HepG2 (cell line): ENCODE data around the gene PNLIPRP3. TPM values are rescaled to one million over a fixed set of nuclear protein-coding genes. Genes with fewer than 3 reads are reported as not detected.

ENCODE experiments used
- ATAC-seq: fragments of 200-7000 bp; cut with Tn5 transposase; 3 replicates; pipeline ENCODE4 v1.9.1; 2020; ENCODE audit warnings: mild to moderate bottlenecking, moderate library complexity
- BruUV-seq: library from RNA; stranded (reverse); fragments of 400-500 nt; replicated peaks from 2 replicates; lab custom pipeline; 2021; lab: Mats Ljungman, UMichigan
- CTCF ChIA-PET: fragments of 300-600 bp; formaldehyde crosslinking; extraction: SDS; loops from one replicate; lab custom pipeline; 2021; ENCODE audit warnings: low total read pairs, inconsistent platforms, low intra/inter-chr PET ratio; lab: Yijun Ruan, JAX
- POLR2A ChIA-PET: fragments of 350-600 bp; sonication (Branson Sonifier 250); formaldehyde crosslinking; loops from one replicate; lab custom pipeline; 2020; ENCODE audit warnings: antibody characterized with exemption, inconsistent platforms; lab: Yijun Ruan, JAX
- DNase-seq: peaks from one replicate; pipeline ENCODE4 v3.0.0-alpha.2; 2015; ENCODE audit warnings: low spot score
- FAIRE-seq: peaks from 3 replicates; lab custom pipeline; 2011; peaks lifted over from hg19 to GRCh38; lab: Jason Lieb, UNC
- H2AFZ ChIP-seq: one replicate; pipeline ENCODE4 v1.6.1; 2011; ENCODE audit warnings: low read length, inconsistent platforms
- H3K27ac ChIP-seq: fragments of 300-600 bp; 3 replicates; pipeline ENCODE4 v1.8.0; 2011; ENCODE audit warnings: mixed run types, mild to moderate bottlenecking, mixed read lengths, low read length, inconsistent platforms; ENCODE audit not compliant: insufficient read depth; ENCODE audit errors: extremely low read length
- H3K27me3 ChIP-seq, 2 experiments: fragments of 200-600 bp in 1 of 2; 2 replicates in 1 of 2; 3 replicates in 1 of 2; pipeline versions ENCODE4 v1.6.0 to v1.8.0; 2011; ENCODE audit warnings: low read length in 2 of 2, mild to moderate bottlenecking in 2 of 2, moderate library complexity in 2 of 2, inconsistent platforms in 1 of 2; ENCODE audit not compliant: insufficient read depth in 2 of 2, control insufficient read depth in 1 of 2
- H3K36me3 ChIP-seq, 2 experiments: fragments of 200-600 bp in 1 of 2; replicated peaks in 1 of 2; 2 replicates in 1 of 2; 3 replicates in 1 of 2; pipeline versions ENCODE4 v1.5.1 to v1.8.0; 2011; ENCODE audit warnings: low read length in 2 of 2, inconsistent platforms in 1 of 2; ENCODE audit not compliant: insufficient read depth in 2 of 2, control insufficient read depth in 1 of 2
- H3K4me1 ChIP-seq: 2 replicates; pipeline ENCODE4 v1.5.1; 2012; ENCODE audit warnings: low read length, inconsistent platforms; ENCODE audit not compliant: insufficient read depth
- H3K4me2 ChIP-seq: 2 replicates; pipeline ENCODE4 v1.6.0; 2011; ENCODE audit warnings: low read depth, low read length, inconsistent platforms
- H3K4me3 ChIP-seq, 3 experiments: fragments of 200-600 bp in 1 of 3; sonication (generic), shearing (Covaris generic) in 1 of 3; replicated peaks in 1 of 3; 2 replicates each; pipeline ENCODE4 v1.5.1; 2011 to 2016; ENCODE audit warnings: low read length in 3 of 3, inconsistent platforms in 2 of 3, low read depth in 2 of 3, mild to moderate bottlenecking in 2 of 3, control low read depth in 1 of 3, mixed read lengths in 1 of 3; ENCODE audit not compliant: insufficient read depth in 1 of 3
- H3K79me2 ChIP-seq: one replicate; pipeline ENCODE4 v1.6.1; 2011; ENCODE audit warnings: low read length, inconsistent platforms; ENCODE audit not compliant: insufficient read depth
- H3K9ac ChIP-seq: 2 replicates; pipeline ENCODE4 v1.6.0; 2011; ENCODE audit warnings: mild to moderate bottlenecking, low read depth, low read length, inconsistent platforms; ENCODE audit not compliant: insufficient read depth
- H3K9me3 ChIP-seq: 2 replicates; pipeline ENCODE4 v1.5.1; 2012; ENCODE audit warnings: mild to moderate bottlenecking, low read length
- H4K20me1 ChIP-seq: 2 replicates; pipeline ENCODE4 v1.6.0; 2011; ENCODE audit warnings: inconsistent platforms, mild to moderate bottlenecking, low read length, moderate library complexity; ENCODE audit not compliant: insufficient read depth
- BHLHE40 ChIP-seq: IDR thresholded peaks from 2 replicates; pipeline ENCODE4 v1.6.1; 2011; ENCODE audit warnings: low read length, improper control_type of control experiment
- CREB3 ChIP-seq: sonication (generic); formaldehyde crosslinking; IDR thresholded peaks from 2 replicates; pipeline ENCODE4 v1.5.0; 2020; ENCODE audit warnings: missing genetic modification reagents
- GTF3A ChIP-seq: sonication (generic); formaldehyde crosslinking; conservative IDR thresholded peaks from 2 replicates; pipeline ENCODE4 v1.4.0; 2020; ENCODE audit warnings: mild to moderate bottlenecking, missing genetic modification reagents
- HOXA7 ChIP-seq: sonication (generic); formaldehyde crosslinking; IDR thresholded peaks from 2 replicates; pipeline ENCODE4 v1.8.1; 2022; ENCODE audit warnings: mild to moderate bottlenecking, missing genetic modification reagents, moderate library complexity
- KAT8 ChIP-seq: IDR thresholded peaks from 2 replicates; pipeline ENCODE4 v1.6.1; 2016; ENCODE audit warnings: missing genetic modification reagents, missing compliant biosample characterization
- LBX2 ChIP-seq: sonication (generic); formaldehyde crosslinking; IDR thresholded peaks from 2 replicates; pipeline ENCODE4 v1.5.0; 2020; ENCODE audit warnings: missing genetic modification reagents, mild to moderate bottlenecking, borderline replicate concordance
- LCORL ChIP-seq, 2 experiments: fragments of 450-650 bp in 1 of 2; sonication (generic) in 1 of 2; formaldehyde crosslinking in 1 of 2; IDR thresholded peaks; 2 replicates each; pipeline versions ENCODE4 v1.5.0 to v1.6.1; 2017 to 2020; ENCODE audit warnings: antibody characterized with exemption in 1 of 2, missing genetic modification reagents in 1 of 2
- NR2F6 ChIP-seq, 2 experiments: IDR thresholded peaks; 2 replicates each; pipeline ENCODE4 v1.6.1; 2016; ENCODE audit warnings: antibody characterized with exemption in 1 of 2, mild to moderate bottlenecking in 1 of 2
- SMC3 ChIP-seq: IDR thresholded peaks from 2 replicates; pipeline ENCODE4 v1.6.1; 2011; ENCODE audit warnings: low read length, improper control_type of control experiment
- SP140L ChIP-seq: sonication (generic); formaldehyde crosslinking; IDR thresholded peaks from 2 replicates; pipeline ENCODE4 v1.4.0; 2020; ENCODE audit warnings: missing genetic modification reagents, borderline replicate concordance
- TAF1 ChIP-seq: sonication (generic); formaldehyde crosslinking; IDR thresholded peaks from 2 replicates; pipeline ENCODE4 v1.4.0; 2020; ENCODE audit warnings: missing genetic modification reagents
- ZNF704 ChIP-seq: sonication (generic); formaldehyde crosslinking; IDR thresholded peaks from 2 replicates; pipeline ENCODE4 v1.8.1; 2023; ENCODE audit warnings: mild to moderate bottlenecking, inconsistent platforms, moderate library complexity, missing genetic modification reagents, borderline replicate concordance
- ZNF720 ChIP-seq: sonication (generic); formaldehyde crosslinking; IDR thresholded peaks from 2 replicates; pipeline ENCODE4 v1.4.0; 2020; ENCODE audit warnings: missing genetic modification reagents
- ZNF790 ChIP-seq: sonication (generic); formaldehyde crosslinking; IDR thresholded peaks from 2 replicates; pipeline ENCODE4 v1.8.0; 2022; ENCODE audit warnings: missing genetic modification reagents, mild to moderate bottlenecking, borderline replicate concordance
- ZNF850 ChIP-seq: sonication (generic); formaldehyde crosslinking; conservative IDR thresholded peaks from 2 replicates; pipeline ENCODE4 v1.9.0; 2021; ENCODE audit warnings: mild to moderate bottlenecking, missing genetic modification reagents
- WGBS: methylation state at CpG from one replicate; pipeline ENCODE4 v1.1.6; 2017; ENCODE audit warnings: low lambda C conversion rate; 5-methylcytosine and 5-hydroxymethylcytosine counted together
- in situ Hi-C: cut with HindIII; loops from 2 replicates; pipeline ENCODE4 v1.10.0; 2017; ENCODE audit warnings: low pct_unique_long_range_greater_than_20kb; ENCODE audit not compliant: extremely low pct_ligation_motif_present
- intact Hi-C: fragments of 100-400 bp; cut with micrococcal nuclease; formaldehyde crosslinking; loops from one replicate; pipeline ENCODE4 v1.10.0; 2022; ENCODE audit not compliant: unreplicated experiment
- polyA plus RNA-seq, 8 experiments: library from polyadenylated mRNA; depleted of rRNA in 3 of 8; stranded (reverse) in 7 of 8; unstranded in 1 of 8; fragments of >200 nt; fragmentation: Illumina TruSeq in 4 of 8; extraction: Trizol in 4 of 8; gene quantifications; 2 replicates each; pipeline versions ENCODE4 v1.2.1 to v1.2.3, GENCODE V29; 2011 to 2016; ENCODE audit warnings: low read depth in 4 of 8, missing spikeins in 1 of 8, mixed read lengths in 1 of 8; ENCODE audit not compliant: insufficient read depth in 1 of 8
- total RNA-seq, 5 experiments: library from RNA; depleted of rRNA; stranded (reverse); fragments of >200 nt; fragmentation: Illumina TruSeq; extraction: Trizol; gene quantifications; 2 replicates each; pipeline ENCODE4 v1.2.3, GENCODE V29; 2016; ENCODE audit warnings: low read depth in 1 of 5

PNLIPRP3 gene
- total and polyA plus RNA-seq, 2 of the 13 experiments (the other 11 are each of a cell fraction or from before 2014, with no cell fraction given) = not detected

- Histone ChIP-seq H3K4me1 (no peaks in the 10 kb centered on the region), H4K20me1 (no peaks in the 10 kb centered on the region), H3K4me3 (no peak overlapping the region), H2AFZ (no peak overlapping the region), H3K27me3 (no peaks in the 10 kb centered on the region), H3K36me3 (no peaks in the 10 kb centered on the region), H3K9ac (no peak overlapping the region), H3K27ac (no peak overlapping the region), H3K9me3 (no peaks in the 10 kb centered on the region), H3K79me2 (no peaks in the 10 kb centered on the region), H3K4me2 (no peak overlapping the region)
- in situ Hi-C loops (no loop called here), intact Hi-C loops (no loop called here)
- ChIA-PET POLR2A (no interaction called here), CTCF (no interaction called here)
- FAIRE-seq (no peak), DNase-seq (no peak), ATAC-seq (no peak)
- WGBS = 38% methylated on average over 5 of the region's 5 CpGs
- no TSS peak for BruUV-seq
- TF ChIP-seq ZNF850 (CRISPR knock-in tag) (no peak), SP140L (no peak), SMC3 (no peak), CREB3 (CRISPR knock-in tag) (no peak), BHLHE40 (no peak), GTF3A (no peak), LCORL (IDR thresholded peaks at IDR 0.05) (no peak), LCORL (CRISPR knock-in tag; IDR thresholded peaks at IDR 0.05) (no peak), HOXA7 (CRISPR knock-in tag) (no peak), TAF1 (no peak), ZNF704 (CRISPR knock-in tag) (no peak), LBX2 (CRISPR knock-in tag) (no peak), NR2F6 (IDR thresholded peaks at IDR 0.05) (no peak), NR2F6 (CRISPR knock-in tag; IDR thresholded peaks at IDR 0.05) (no peak), KAT8 (CRISPR knock-in tag) (no peak), ZNF720 (CRISPR knock-in tag) (no peak), ZNF790 (no peak)
Measured at GRCh38 chr10:116398224-116398623, 29.4 kb upstream of the PNLIPRP3 start.
